GM13976 (cell line): ENCODE data around the gene ATP5F1D.

Experiments
- DNase-seq: peaks from one replicate; pipeline ENCODE4 v3.0.0; 2012; ENCODE audit warnings: low spot score
- CTCF ChIP-seq: IDR thresholded peaks from 2 replicates; pipeline ENCODE4 v1.5.1; 2012; ENCODE audit warnings: borderline replicate concordance, mild to moderate bottlenecking; ENCODE audit not compliant: insufficient read depth; ENCODE audit errors: extremely low read depth, missing control alignments, control extremely low read depth
- in situ Hi-C: fragments of 300-500 bp; cut with MboI; formaldehyde crosslinking; loops from one replicate; pipeline ENCODE4 v1.12.0; 2022; ENCODE audit warnings: low sequenced_read_pairs, mixed read lengths, inconsistent platforms; ENCODE audit not compliant: unreplicated experiment

The ATP5F1D gene

GRCh38 chr19:1239420-1239795 lies 2.1 kb upstream of the ATP5F1D start:
- no peak for TF ChIP-seq CTCF
- no peak for DNase-seq
- in situ Hi-C loops: no loop called here

GRCh38 chr19:1239796-1240737 lies 1.5 kb upstream of the ATP5F1D start:
- TF ChIP-seq CTCF: peak; percentile 76
- in situ Hi-C loops: no loop called here
- DNase-seq: peak; percentile 99

GRCh38 chr19:1240925-1241324 lies 626 bp upstream of the ATP5F1D start:
- DNase-seq: no peak
- TF ChIP-seq CTCF: no peak
- in situ Hi-C loops: no loop called here

GRCh38 chr19:1243768-1244692 lies 2.5 kb downstream of the ATP5F1D start:
- peak; percentile 93 for TF ChIP-seq CTCF
- in situ Hi-C loops: no loop called here
- peak; percentile 89 for DNase-seq

- DNase-seq: no peak
- TF ChIP-seq CTCF: no peak
- in situ Hi-C loops: no loop called here
These were observed 3.3 kb downstream of the ATP5F1D start for GRCh38 chr19:1244693-1245451.
